GM10266 (cell line): ENCODE results near the gene PRKRIP1.
A peak's percentile ranks its signal among the peaks of the same experiment; 100 is the strongest.
"Not testable (repeated sequence)": the region's sequence is repeated elsewhere in the genome, so short reads cannot be mapped to it uniquely, and the experiment has no call there.

Source experiments
- DNase-seq: peaks from one replicate; pipeline ENCODE4 v3.0.0; 2012; ENCODE audit errors: extremely low spot score
- TF ChIP-seq, protein P1 (sequence below): IDR thresholded peaks from 2 replicates; pipeline ENCODE4 v1.5.1; 2012; ENCODE audit warnings: mild to moderate bottlenecking, low read depth; ENCODE audit not compliant: control insufficient read depth, insufficient read depth; ENCODE audit errors: missing control alignments

Gene PRKRIP1

DNA sequence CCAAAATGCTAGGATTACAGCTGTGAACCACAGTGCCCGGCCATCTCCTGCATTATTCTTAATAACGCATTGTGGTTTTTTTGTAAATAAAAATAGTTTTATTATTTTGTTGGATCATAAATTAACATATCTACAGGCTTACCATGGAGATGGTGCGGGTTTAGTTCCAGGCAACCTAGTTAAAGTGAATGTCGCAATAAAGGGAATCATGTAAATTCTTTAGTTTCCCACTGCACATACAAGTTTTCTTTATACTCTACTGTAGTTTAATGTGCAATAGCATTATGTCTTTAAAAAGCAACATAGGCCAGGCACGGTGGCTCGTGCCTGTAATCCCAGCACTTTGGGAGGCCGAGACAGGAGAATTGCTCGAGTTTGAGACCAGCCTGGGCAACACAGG, 2.4 kb downstream of the PRKRIP1 start:
- no peak for DNase-seq
- TF ChIP-seq, protein P1, sequence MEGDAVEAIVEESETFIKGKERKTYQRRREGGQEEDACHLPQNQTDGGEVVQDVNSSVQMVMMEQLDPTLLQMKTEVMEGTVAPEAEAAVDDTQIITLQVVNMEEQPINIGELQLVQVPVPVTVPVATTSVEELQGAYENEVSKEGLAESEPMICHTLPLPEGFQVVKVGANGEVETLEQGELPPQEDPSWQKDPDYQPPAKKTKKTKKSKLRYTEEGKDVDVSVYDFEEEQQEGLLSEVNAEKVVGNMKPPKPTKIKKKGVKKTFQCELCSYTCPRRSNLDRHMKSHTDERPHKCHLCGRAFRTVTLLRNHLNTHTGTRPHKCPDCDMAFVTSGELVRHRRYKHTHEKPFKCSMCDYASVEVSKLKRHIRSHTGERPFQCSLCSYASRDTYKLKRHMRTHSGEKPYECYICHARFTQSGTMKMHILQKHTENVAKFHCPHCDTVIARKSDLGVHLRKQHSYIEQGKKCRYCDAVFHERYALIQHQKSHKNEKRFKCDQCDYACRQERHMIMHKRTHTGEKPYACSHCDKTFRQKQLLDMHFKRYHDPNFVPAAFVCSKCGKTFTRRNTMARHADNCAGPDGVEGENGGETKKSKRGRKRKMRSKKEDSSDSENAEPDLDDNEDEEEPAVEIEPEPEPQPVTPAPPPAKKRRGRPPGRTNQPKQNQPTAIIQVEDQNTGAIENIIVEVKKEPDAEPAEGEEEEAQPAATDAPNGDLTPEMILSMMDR, result no peak

DNA sequence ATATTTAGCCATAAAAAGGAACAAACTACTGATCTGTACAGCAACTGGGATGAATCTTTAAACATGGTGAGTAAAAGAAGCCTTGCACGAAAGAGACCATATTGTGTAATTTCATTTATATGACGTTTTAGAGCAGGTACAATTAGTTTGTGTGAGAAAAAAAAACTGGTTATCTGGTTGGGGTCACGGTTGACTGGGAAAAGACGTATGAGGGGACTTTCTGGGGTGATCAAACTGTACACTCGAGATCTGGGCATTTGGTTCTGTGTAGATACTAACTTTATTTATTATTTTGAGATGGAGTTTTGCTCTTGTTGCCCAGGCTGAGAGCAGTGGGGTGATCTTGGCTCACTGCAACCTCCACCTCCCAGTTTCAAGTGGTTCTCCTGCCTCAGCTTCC, 4.2 kb downstream of the PRKRIP1 start:
- TF ChIP-seq, protein P1, result no peak
- no peak for DNase-seq

DNA sequence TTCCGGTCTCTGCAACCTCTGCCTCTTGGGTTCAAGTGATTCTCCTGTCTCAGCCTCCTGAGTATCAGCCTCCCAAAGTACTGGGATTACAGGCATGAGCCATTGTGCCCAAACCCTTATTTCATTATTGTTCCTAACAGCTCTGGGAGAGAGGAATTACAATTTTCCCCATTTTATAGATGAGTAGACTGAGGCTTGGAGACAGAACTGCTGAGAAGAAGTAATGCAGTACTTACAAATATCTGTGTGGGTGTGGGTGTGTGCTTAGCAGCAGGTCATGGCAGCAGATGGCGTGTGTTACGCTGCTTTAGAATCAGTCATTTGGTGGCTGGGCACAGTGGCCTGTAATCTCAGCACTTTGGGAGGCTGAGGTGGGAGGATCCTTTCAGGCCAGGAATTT, 7.4 kb downstream of the PRKRIP1 start:
- DNase-seq, result no peak
- TF ChIP-seq, protein P1, result no peak

DNA sequence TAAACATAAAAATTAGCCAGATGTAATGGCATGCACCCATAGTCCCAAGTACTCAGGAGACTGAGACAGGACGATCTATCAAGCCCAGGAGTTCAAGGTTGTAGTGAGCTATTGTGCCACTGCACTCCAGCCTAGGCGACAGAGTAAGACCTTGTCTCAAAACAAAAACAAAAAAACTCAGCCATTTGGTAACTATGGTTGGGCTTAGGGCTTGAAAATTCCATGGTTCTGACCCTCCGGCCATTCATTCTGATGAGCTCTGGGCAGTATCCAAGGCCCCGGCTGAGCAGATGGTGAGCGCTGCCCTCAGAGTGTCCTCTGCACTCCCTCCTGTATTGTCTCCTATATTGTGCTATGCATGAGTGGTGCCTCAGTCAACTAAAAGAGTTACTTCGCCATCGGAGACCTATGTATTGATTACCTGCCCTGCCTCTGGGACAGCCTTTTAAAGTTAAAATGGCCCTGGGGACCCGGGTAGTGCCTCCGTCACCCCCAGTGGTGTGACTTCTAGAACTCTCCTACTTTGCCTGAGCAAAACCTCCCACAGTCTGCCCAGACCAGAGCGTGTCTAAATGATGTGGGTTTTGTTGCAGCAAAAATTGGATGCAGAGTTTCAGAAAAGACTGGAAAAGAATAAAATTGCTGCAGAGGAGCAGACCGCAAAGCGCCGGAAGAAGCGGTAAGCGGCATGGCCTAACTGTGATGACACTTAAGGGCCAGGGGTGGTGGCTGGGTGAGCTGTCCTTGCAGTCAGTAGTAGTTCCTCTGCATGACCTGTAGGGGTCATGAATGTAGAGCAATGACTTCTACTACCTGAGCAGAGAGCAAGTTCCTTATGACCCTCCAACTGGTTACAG, 8.1 kb downstream of the PRKRIP1 start:
- TF ChIP-seq, protein P1, result peak; percentile 91
- DNase-seq, result peak; percentile 70

DNA sequence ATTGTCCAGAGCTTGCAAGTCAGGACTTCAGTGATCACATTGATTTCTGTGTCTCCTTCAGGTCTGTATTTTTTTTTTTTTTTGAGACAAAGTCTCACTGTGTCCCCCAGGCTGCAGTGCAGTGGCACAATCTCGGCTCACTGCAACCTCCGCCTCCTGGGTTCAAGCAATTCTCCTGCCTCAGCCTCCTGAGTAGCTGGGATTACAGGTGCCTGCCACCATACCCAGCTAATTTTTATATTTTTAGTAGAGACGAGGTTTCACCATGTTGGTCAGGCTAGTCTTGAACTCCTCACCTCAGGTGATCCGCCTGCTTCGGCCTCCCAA, 8.7 kb downstream of the PRKRIP1 start:
- not testable (repeated sequence) for DNase-seq

DNA sequence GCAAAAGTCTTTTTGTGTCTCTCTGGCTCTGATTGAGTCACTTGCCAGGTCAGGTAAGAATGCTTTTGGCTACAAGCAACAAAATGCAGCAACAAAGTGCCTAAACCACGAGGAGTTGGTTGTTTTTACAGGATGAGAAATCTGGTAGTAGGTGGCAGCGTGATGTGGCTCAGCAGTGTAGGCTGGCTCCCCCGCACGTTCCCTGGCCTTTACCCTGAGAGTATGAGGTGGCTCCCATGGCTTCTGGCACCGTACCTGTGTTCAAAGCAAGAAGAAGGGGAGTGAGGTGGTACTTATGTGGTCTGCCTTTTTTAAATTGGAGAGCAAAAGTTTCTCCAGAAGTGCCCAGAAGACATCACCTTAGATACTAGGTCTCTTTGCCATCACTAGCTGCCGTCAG, 11.7 kb downstream of the PRKRIP1 start:
- TF ChIP-seq, protein P1, result no peak
- DNase-seq, result no peak

DNA sequence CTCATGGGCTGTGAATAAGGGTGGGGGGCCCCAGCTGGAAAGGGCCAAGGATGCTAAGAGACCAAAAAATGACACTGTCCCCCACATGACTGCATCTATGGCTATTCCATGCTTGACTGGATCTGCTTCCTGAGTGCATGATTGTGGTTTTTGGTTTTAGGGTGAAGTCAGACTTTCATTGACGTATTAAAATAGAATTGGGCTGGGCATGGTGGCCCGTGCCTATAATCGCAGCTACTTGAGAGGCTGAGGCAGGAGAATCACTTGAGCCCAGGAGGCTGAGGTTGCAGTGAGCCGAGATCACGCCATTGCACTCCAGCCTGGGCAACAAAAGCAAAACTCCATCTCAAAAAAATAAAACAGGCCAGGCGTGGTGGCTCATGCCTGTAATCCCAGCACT, 12.4 kb downstream of the PRKRIP1 start:
- peak; percentile 52 for DNase-seq

DNA sequence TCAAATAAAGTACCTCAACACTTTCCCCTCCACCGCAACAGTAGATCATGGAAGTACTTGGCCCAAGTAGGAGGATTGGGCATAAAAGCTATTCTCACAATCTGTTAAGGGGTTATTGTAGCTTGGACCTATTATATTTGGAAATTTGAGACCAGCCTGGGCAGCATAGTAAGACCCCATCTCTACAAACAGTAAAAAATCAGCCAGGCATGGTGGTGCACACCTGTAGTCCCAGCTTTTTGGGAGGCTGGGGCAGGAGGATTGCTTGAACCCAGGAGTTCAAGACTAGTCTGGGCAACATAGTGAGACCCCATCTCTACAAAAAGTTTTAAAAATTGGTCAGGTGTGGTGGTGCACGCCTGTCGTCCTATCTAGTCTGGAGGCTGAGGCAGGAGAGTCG, 13.2 kb downstream of the PRKRIP1 start:
- DNase-seq, result no peak
- TF ChIP-seq, protein P1, result no peak
